ENCODE results near the gene ADAMTS10.

ADAMTS10 gene

GRCh38 chr19:8584965-8585893, 25.3 kb downstream of the ADAMTS10 start:
- no peak overlapping the region for H3K4me3 ChIP-seq (ENCODE audit: low read depth, low read length)
- peak; percentile 60 for DNase-seq (ENCODE audit: low read depth)
- TF ChIP-seq CTCF (IDR thresholded peaks at IDR 0.05; ENCODE audit: low read depth, low read length) (peak; percentile 20), MAX (IDR thresholded peaks at IDR 0.05; ENCODE audit: low read depth, low read length) (no peak), POLR2A (IDR thresholded peaks at IDR 0.05; ENCODE audit: extremely low read depth, insufficient read length) (no peak)

- TF ChIP-seq MYC (IDR thresholded peaks at IDR 0.05; ENCODE audit: low read depth, low read length) (peak; percentile 82), POLR2A (IDR thresholded peaks at IDR 0.05; ENCODE audit: extremely low read depth, insufficient read length) (no peak), CTCF (IDR thresholded peaks at IDR 0.05; ENCODE audit: low read depth, low read length) (peak; percentile 100), MAX (IDR thresholded peaks at IDR 0.05; ENCODE audit: low read depth, low read length) (peak; percentile 72)
- DNase-seq (ENCODE audit: low read depth), result peak; percentile 97
- no peak overlapping the region for H3K4me3 ChIP-seq (ENCODE audit: low read depth, low read length)
Observed at GRCh38 chr19:8580710-8581281, 29.7 kb downstream of the ADAMTS10 start.

GRCh38 chr19:8578642-8579265, 31.8 kb downstream of the ADAMTS10 start:
- TF ChIP-seq POLR2A (IDR thresholded peaks at IDR 0.05; ENCODE audit: extremely low read depth, insufficient read length), result no peak
- TF ChIP-seq MAX (IDR thresholded peaks at IDR 0.05; ENCODE audit: low read depth, low read length), result peak; percentile 48; the same call in 1 of the 2 replicates
- peak; percentile 15 for TF ChIP-seq MYC (IDR thresholded peaks at IDR 0.05; ENCODE audit: low read depth, low read length)
- peak; percentile 100 for TF ChIP-seq CTCF (IDR thresholded peaks at IDR 0.05; ENCODE audit: low read depth, low read length)
- peak; percentile 97 for DNase-seq (ENCODE audit: low read depth)
- no peak overlapping the region for H3K4me3 ChIP-seq (ENCODE audit: low read depth, low read length)

GRCh38 chr19:8577741-8578140, 32.8 kb downstream of the ADAMTS10 start:
- H3K4me3 ChIP-seq (ENCODE audit: low read depth, low read length), result peak overlapping the region; percentile 80
- TF ChIP-seq MYC (IDR thresholded peaks at IDR 0.05; ENCODE audit: low read depth, low read length) (no peak), MAX (IDR thresholded peaks at IDR 0.05; ENCODE audit: low read depth, low read length) (no peak), POLR2A (IDR thresholded peaks at IDR 0.05; ENCODE audit: extremely low read depth, insufficient read length) (no peak), CTCF (IDR thresholded peaks at IDR 0.05; ENCODE audit: low read depth, low read length) (no peak)
- peak; percentile 73 for DNase-seq (ENCODE audit: low read depth)

- peak; percentile 97 for DNase-seq (ENCODE audit: low read depth)
- TF ChIP-seq POLR2A (IDR thresholded peaks at IDR 0.05; ENCODE audit: extremely low read depth, insufficient read length) (peak; percentile 55), MAX (IDR thresholded peaks at IDR 0.05; ENCODE audit: low read depth, low read length) (0 out of 2 replicates have a peak, but pooled peaks have one; percentile 18), MYC (IDR thresholded peaks at IDR 0.05; ENCODE audit: low read depth, low read length) (no peak), CTCF (IDR thresholded peaks at IDR 0.05; ENCODE audit: low read depth, low read length) (no peak)
- peak within 1 kb of the TSS; percentile 80 for H3K4me3 ChIP-seq (ENCODE audit: low read depth, low read length)
Observed at GRCh38 chr19:8577247-8577646, 33.3 kb downstream of the ADAMTS10 start, which contains the start of gene MYO1F. TSS of gene MYO1F (minus strand) at chr19:8577442. CDS start at chr19:8577309, 133 bp downstream.
